OCI-LY7 (cell line): ENCODE results near the gene TMEM200A. TPM values are rescaled to one million over a fixed set of nuclear protein-coding genes. Genes with fewer than 3 reads are reported as not detected.

Experiments
- BruUV-seq: library from RNA; stranded (reverse); fragments of 400-500 nt; replicated peaks from 2 replicates; lab custom pipeline; 2021; lab: Mats Ljungman, UMichigan
- CTCF ChIA-PET: fragments of 300-600 bp; sonication (Branson Sonifier 250); formaldehyde crosslinking; loops from one replicate; lab custom pipeline; 2022; ENCODE audit warnings: antibody characterized with exemption; ENCODE audit not compliant: unreplicated experiment; lab: Charles Lee
- POLR2A ChIA-PET: fragments of 300-600 bp; sonication (Branson Sonifier 250); formaldehyde crosslinking; loops from one replicate; lab custom pipeline; 2022; ENCODE audit warnings: antibody characterized with exemption; lab: Charles Lee
- DNase-seq: peaks from one replicate; pipeline ENCODE4 v3.0.0-alpha.2; 2015; ENCODE audit warnings: low spot score
- H2AFZ ChIP-seq: fragments of 200-600 bp; sonication (generic), shearing (Covaris generic); 2 replicates; pipeline ENCODE4 v1.6.1; 2014; ENCODE audit warnings: mild to moderate bottlenecking, antibody characterized with exemption, low read length, moderate library complexity
- H3K27ac ChIP-seq: fragments of 200-600 bp; sonication (generic); 2 replicates; pipeline ENCODE4 v1.5.1; 2014; ENCODE audit warnings: mixed run types, low read depth, mild to moderate bottlenecking, moderate library complexity, low read length, inconsistent platforms; ENCODE audit not compliant: poor library complexity, severe bottlenecking
- H3K36me3 ChIP-seq: fragments of 200-600 bp; sonication (generic); 2 replicates; pipeline ENCODE4 v1.6.1; 2014; ENCODE audit warnings: mild to moderate bottlenecking, antibody characterized with exemption, low read length, moderate library complexity, mixed read lengths; ENCODE audit not compliant: insufficient read depth
- H3K4me1 ChIP-seq: fragments of 200-600 bp; sonication (generic); 2 replicates; pipeline ENCODE4 v1.5.1; 2014; ENCODE audit warnings: mild to moderate bottlenecking, low read length; ENCODE audit not compliant: insufficient read depth, poor library complexity, severe bottlenecking
- H3K4me2 ChIP-seq: fragments of 200-600 bp; sonication (generic); 2 replicates; pipeline ENCODE4 v1.6.1; 2014; ENCODE audit warnings: mild to moderate bottlenecking, low read length
- H3K4me3 ChIP-seq: fragments of 200-600 bp; sonication (generic); 2 replicates; pipeline ENCODE4 v1.5.1; 2014; ENCODE audit warnings: mild to moderate bottlenecking, low read depth, low read length; ENCODE audit not compliant: poor library complexity, severe bottlenecking
- H3K79me2 ChIP-seq: fragments of 200-600 bp; sonication (generic); 2 replicates; pipeline ENCODE4 v1.6.1; 2016; ENCODE audit warnings: low read depth, mild to moderate bottlenecking, low read length, moderate library complexity, mixed read lengths; ENCODE audit not compliant: insufficient read depth
- H3K9me2 ChIP-seq: fragments of 200-600 bp; sonication (generic); 2 replicates; pipeline ENCODE4 v1.6.1; 2016; ENCODE audit warnings: mild to moderate bottlenecking, low read length, mixed read lengths; ENCODE audit not compliant: insufficient read depth
- H3K9me3 ChIP-seq: fragments of 200-600 bp; sonication (generic); 2 replicates; pipeline ENCODE4 v1.6.1; 2014; ENCODE audit warnings: mild to moderate bottlenecking, mixed run types, low read length, mixed read lengths
- H4K20me1 ChIP-seq: fragments of 200-600 bp; sonication (generic); 2 replicates; pipeline ENCODE4 v1.6.1; 2014; ENCODE audit warnings: mild to moderate bottlenecking, antibody characterized with exemption, low read length, moderate library complexity, mixed read lengths; ENCODE audit not compliant: insufficient read depth
- EZH2phosphoT487 ChIP-seq: fragments of 200-600 bp; sonication (generic); IDR thresholded peaks from 2 replicates; pipeline ENCODE4 v1.6.1; 2018; ENCODE audit warnings: low read depth, borderline replicate concordance, mild to moderate bottlenecking, mixed run types, antibody characterized with exemption, low read length, moderate library complexity, mixed read lengths
- intact Hi-C: fragments of 100-400 bp; cut with micrococcal nuclease; formaldehyde crosslinking; loops from one replicate; pipeline ENCODE4 v1.10.0; 2022; ENCODE audit not compliant: unreplicated experiment
- total RNA-seq, 2 experiments: library from RNA; depleted of rRNA in 1 of 2; stranded (reverse); fragments of >200 nt in 1 of 2; shearing (Covaris generic) in 1 of 2; gene quantifications; 2 replicates each; pipeline ENCODE4 v1.2.3, GENCODE V29; 2014 to 2022
- TF ChIP-seq, protein P1 (sequence below): fragments of 200-600 bp; sonication (generic); conservative IDR thresholded peaks from 2 replicates; pipeline ENCODE4 v1.5.1; 2014; ENCODE audit warnings: mild to moderate bottlenecking, antibody characterized with exemption, low read length, moderate library complexity, mixed read lengths

TMEM200A gene
- total RNA-seq, 2 experiments from 2014 or later = not detected

DNA sequence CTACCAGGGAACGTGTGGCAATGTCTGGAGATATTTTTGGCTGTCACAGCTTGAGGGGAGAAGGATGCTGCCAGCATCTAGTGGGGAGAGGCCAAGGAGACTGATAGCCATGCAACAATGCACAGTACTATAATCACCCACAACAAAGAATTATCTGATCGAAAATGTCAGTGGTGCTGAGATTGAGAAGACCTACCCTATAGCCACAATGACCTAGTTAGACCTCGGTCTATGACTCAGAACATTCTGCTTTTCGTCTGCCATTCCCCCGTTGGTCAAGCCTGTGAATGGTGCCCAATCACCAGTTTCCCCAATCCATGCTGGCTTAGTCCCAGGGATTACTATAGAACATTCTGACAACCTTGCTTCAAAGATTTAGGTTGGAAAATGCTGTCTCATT, 93.5 kb downstream of the TMEM200A start:
- H3K4me1 ChIP-seq = no peaks in the 10 kb centered on the region
- POLR2A ChIA-PET = no interaction called here
- H3K4me3 ChIP-seq = no peak overlapping the region
- H3K9me2 ChIP-seq = no peaks in the 10 kb centered on the region
- no peak for TF ChIP-seq EZH2phosphoT487
- TF ChIP-seq, protein P1, sequence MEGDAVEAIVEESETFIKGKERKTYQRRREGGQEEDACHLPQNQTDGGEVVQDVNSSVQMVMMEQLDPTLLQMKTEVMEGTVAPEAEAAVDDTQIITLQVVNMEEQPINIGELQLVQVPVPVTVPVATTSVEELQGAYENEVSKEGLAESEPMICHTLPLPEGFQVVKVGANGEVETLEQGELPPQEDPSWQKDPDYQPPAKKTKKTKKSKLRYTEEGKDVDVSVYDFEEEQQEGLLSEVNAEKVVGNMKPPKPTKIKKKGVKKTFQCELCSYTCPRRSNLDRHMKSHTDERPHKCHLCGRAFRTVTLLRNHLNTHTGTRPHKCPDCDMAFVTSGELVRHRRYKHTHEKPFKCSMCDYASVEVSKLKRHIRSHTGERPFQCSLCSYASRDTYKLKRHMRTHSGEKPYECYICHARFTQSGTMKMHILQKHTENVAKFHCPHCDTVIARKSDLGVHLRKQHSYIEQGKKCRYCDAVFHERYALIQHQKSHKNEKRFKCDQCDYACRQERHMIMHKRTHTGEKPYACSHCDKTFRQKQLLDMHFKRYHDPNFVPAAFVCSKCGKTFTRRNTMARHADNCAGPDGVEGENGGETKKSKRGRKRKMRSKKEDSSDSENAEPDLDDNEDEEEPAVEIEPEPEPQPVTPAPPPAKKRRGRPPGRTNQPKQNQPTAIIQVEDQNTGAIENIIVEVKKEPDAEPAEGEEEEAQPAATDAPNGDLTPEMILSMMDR = no peak
- no peaks in the 10 kb centered on the region for H4K20me1 ChIP-seq
- intact Hi-C loops = no loop called here
- no peak overlapping the region for H3K27ac ChIP-seq
- no peak overlapping the region for H2AFZ ChIP-seq
- H3K4me2 ChIP-seq = no peak overlapping the region
- CTCF ChIA-PET = no interaction called here
- H3K9me3 ChIP-seq = no peaks in the 10 kb centered on the region
- no peaks in the 10 kb centered on the region for H3K79me2 ChIP-seq
- BruUV-seq = no TSS peak
- no peak for DNase-seq
- no peaks in the 10 kb centered on the region for H3K36me3 ChIP-seq

DNA sequence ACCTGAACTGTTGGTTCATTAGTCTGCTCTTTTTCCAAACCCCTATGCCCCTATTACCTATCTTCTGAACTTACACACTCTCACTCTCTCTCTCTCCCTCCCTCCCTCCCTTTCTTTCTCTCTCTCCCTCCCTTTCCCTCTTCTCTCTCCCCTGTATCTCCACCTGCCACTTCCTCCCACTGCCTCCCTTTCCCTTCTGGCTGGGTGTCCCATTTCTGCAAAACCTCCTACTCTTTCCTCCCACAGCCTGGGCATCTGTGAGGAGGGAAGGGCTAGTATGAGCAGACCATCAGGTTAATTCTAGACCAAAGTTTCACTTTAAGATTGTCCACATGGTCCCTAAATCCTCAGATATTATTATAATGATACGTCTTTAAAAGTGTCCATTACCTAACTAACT, 95.1 kb downstream of the TMEM200A start:
- Histone ChIP-seq H2AFZ (no peak overlapping the region), H3K79me2 (no peaks in the 10 kb centered on the region), H3K36me3 (no peaks in the 10 kb centered on the region), H3K4me2 (no peak overlapping the region), H3K9me3 (no peaks in the 10 kb centered on the region), H3K27ac (no peak overlapping the region), H3K4me1 (no peaks in the 10 kb centered on the region), H3K9me2 (no peaks in the 10 kb centered on the region), H4K20me1 (no peaks in the 10 kb centered on the region), H3K4me3 (no peak overlapping the region)
- ChIA-PET CTCF (no interaction called here), POLR2A (no interaction called here)
- intact Hi-C loops = no loop called here
- TF ChIP-seq, protein P1 = no peak
- no peak for TF ChIP-seq EZH2phosphoT487
- BruUV-seq = no TSS peak
- DNase-seq = no peak

DNA sequence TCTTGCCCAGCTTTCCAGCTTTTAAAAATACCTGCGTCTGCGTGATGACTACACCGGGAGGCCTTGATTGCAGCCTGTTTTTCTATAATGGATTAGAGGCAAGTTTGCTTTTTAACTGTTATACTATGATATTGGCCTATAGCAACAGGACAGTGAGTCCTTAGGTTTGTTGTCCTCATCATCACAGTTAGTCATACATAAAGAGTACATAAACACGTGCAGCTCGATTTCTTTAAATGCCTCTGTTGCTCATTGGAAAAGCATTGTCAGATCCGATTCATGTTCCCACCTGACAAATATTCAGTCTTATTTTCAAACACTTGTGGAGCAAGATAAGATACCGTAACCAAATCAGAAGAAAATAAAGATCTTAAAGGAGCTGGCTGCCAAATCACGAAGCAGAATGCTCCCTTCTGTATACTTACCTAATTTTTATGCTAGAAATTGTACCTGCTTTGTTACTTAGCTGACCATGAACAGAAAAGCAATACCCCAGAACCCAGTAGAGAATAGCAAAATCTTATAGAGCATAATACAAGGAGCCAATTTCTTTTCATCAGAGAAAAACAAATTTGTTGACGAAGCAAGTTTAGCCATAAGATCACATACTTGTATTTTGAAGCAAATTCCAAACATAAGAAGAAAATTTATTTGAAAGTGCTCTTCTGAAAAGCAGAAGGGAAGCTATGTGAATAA, 100.4 kb downstream of the TMEM200A start:
- Histone ChIP-seq H3K27ac (no peak overlapping the region), H3K4me2 (no peak overlapping the region), H3K79me2 (no peaks in the 10 kb centered on the region), H4K20me1 (no peaks in the 10 kb centered on the region), H2AFZ (no peak overlapping the region), H3K9me3 (no peaks in the 10 kb centered on the region), H3K4me3 (no peak overlapping the region), H3K4me1 (no peaks in the 10 kb centered on the region), H3K36me3 (no peaks in the 10 kb centered on the region), H3K9me2 (no peaks in the 10 kb centered on the region)
- ChIA-PET POLR2A (no interaction called here), CTCF (no interaction called here)
- DNase-seq = no peak
- TF ChIP-seq EZH2phosphoT487 = no peak
- TF ChIP-seq, protein P1 = no peak
- intact Hi-C loops = no loop called here
- no TSS peak for BruUV-seq
